Endothelial cell of umbilical vein (primary cell): ENCODE results near the gene KCNE2. TPM values are rescaled to one million over a fixed set of nuclear protein-coding genes. Genes with fewer than 3 reads are reported as not detected.
"Not testable (repeated sequence)": the region's sequence is repeated elsewhere in the genome, so short reads cannot be mapped to it uniquely, and the experiment has no call there.

Experiments
- BruUV-seq: library from RNA; stranded (reverse); fragments of 400-500 nt; replicated peaks from 2 replicates; lab custom pipeline; 2021; lab: Mats Ljungman, UMichigan
- CTCF ChIA-PET: fragments of 300-600, 350-600 bp; sonication (Branson Sonifier 250); formaldehyde crosslinking; loops from one replicate; lab custom pipeline; 2021; ENCODE audit warnings: antibody characterized with exemption, inconsistent platforms; lab: Charles Lee
- POLR2A ChIA-PET: fragments of 300-600, 350-600 bp; sonication (Branson Sonifier 250); formaldehyde crosslinking; loops from one replicate; lab custom pipeline; 2021; ENCODE audit warnings: antibody characterized with exemption, inconsistent platforms; lab: Charles Lee
- DNase-seq: peaks from one replicate; pipeline ENCODE4 v3.0.0-alpha.2; 2011; ENCODE audit warnings: low read depth, low spot score
- FAIRE-seq: peaks from 2 replicates; lab custom pipeline; 2011; peaks lifted over from hg19 to GRCh38; lab: Jason Lieb, UNC
- H2AFZ ChIP-seq: 2 replicates; pipeline ENCODE4 v1.6.0; 2012; ENCODE audit warnings: low read depth, low read length, control low read depth, inconsistent platforms
- H3K27ac ChIP-seq: 2 replicates; pipeline ENCODE4 v1.5.1; 2011; ENCODE audit warnings: low read depth, mild to moderate bottlenecking, control low read depth, low read length, moderate library complexity; ENCODE audit not compliant: insufficient read depth
- H3K27me3 ChIP-seq, 2 experiments: 2 replicates each; pipeline versions ENCODE4 v1.6.0 to v1.6.1; 2011; ENCODE audit warnings: low read length in 2 of 2, mixed read lengths in 1 of 2; ENCODE audit not compliant: control insufficient read depth in 2 of 2, insufficient read depth in 2 of 2
- H3K36me3 ChIP-seq, 2 experiments: 2 replicates in 1 of 2; 3 replicates in 1 of 2; pipeline ENCODE4 v1.5.1; 2011; ENCODE audit warnings: low read length in 2 of 2, mild to moderate bottlenecking in 1 of 2, moderate library complexity in 1 of 2; ENCODE audit not compliant: control insufficient read depth in 2 of 2, insufficient read depth in 2 of 2; ENCODE audit errors: extremely low read depth in 1 of 2
- H3K4me1 ChIP-seq: 3 replicates; pipeline ENCODE4 v1.5.1; 2011; ENCODE audit warnings: mild to moderate bottlenecking, low read length; ENCODE audit not compliant: control insufficient read depth, insufficient read depth; ENCODE audit errors: extremely low read depth
- H3K4me2 ChIP-seq: 2 replicates; pipeline ENCODE4 v1.6.1; 2011; ENCODE audit warnings: low read length, control low read depth, mixed read lengths; ENCODE audit not compliant: insufficient read depth
- H3K4me3 ChIP-seq, 3 experiments: fragments of 200-600 bp in 1 of 3; sonication (generic), shearing (Covaris generic) in 1 of 3; replicated peaks in 1 of 3; 2 replicates each; pipeline ENCODE4 v1.5.1; 2011 to 2016; ENCODE audit warnings: control low read depth in 3 of 3, low read length in 3 of 3, mild to moderate bottlenecking in 2 of 3, inconsistent platforms in 1 of 3, low read depth in 1 of 3, moderate library complexity in 1 of 3; ENCODE audit not compliant: insufficient read depth in 1 of 3
- H3K79me2 ChIP-seq: 2 replicates; pipeline ENCODE4 v1.6.0; 2012; ENCODE audit warnings: low read length, inconsistent platforms; ENCODE audit not compliant: control insufficient read depth, insufficient read depth
- H3K9ac ChIP-seq: replicated peaks from 2 replicates; pipeline ENCODE3; 2011; ENCODE audit warnings: low read length, control low read depth; ENCODE audit not compliant: insufficient read depth; ENCODE audit errors: extremely low read depth
- H3K9me1 ChIP-seq: replicated peaks from 3 replicates; pipeline ENCODE4 v1.6.0; 2011; ENCODE audit warnings: mild to moderate bottlenecking, low read length; ENCODE audit not compliant: control insufficient read depth, insufficient read depth; ENCODE audit errors: extremely low read depth
- H3K9me3 ChIP-seq: replicated peaks from 2 replicates; pipeline ENCODE4 v1.5.1; 2012; ENCODE audit warnings: low read length, inconsistent platforms; ENCODE audit not compliant: control insufficient read depth, insufficient read depth
- H4K20me1 ChIP-seq: replicated peaks from 2 replicates; pipeline ENCODE3; 2011; ENCODE audit warnings: mild to moderate bottlenecking, low read length; ENCODE audit not compliant: control insufficient read depth, insufficient read depth; ENCODE audit errors: extremely low read depth
- dilution Hi-C: fragments of 300-500 bp; cut with MboI; formaldehyde crosslinking; loops from one replicate; pipeline ENCODE4 v1.15.0; 2019; ENCODE audit warnings: low sequenced_read_pairs; ENCODE audit not compliant: extremely low pct_ligation_motif_present
- intact Hi-C: fragments of 100-400 bp; cut with micrococcal nuclease; formaldehyde crosslinking; loops from one replicate; pipeline ENCODE4 v1.10.0; 2022
- polyA plus RNA-seq, 4 experiments: library from polyadenylated mRNA; depleted of rRNA in 3 of 4; stranded (reverse) in 3 of 4; unstranded in 1 of 4; fragments of >200 nt; gene quantifications; 2 replicates each; pipeline versions ENCODE4 v1.2.1 to v1.2.3, GENCODE V29; 2011 to 2012; ENCODE audit warnings: missing spikeins in 1 of 4
- total RNA-seq: library from RNA; stranded (reverse); gene quantifications from 2 replicates; pipeline ENCODE4 v1.2.3, GENCODE V29; 2021

Gene KCNE2
- total and polyA plus RNA-seq, 2 donors (not counting 3 experiments of a cell fraction or from before 2014, with no cell fraction given) = not detected

DNA sequence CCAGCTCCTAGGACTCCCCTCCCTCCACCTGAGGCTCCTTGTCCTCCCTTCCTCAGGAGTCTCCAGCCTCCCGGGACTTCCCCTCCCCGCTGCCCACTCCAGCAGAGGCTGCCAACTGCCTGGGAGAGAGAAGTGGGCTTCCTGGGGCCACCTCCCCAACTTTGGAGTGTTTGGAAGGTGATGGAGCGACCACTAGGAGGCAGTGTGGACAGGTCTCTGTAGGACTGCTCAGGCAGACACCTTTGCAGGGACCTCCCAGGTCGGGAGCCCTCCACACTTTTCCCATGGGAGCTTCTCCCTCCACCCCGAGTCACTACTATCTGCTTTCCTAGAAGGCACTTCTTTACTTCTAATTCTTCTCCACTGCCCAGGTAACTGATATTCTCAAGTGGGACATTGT lies 40.9 kb downstream of the KCNE2 start:
- dilution Hi-C loops, H3K9me1 ChIP-seq, H3K4me1 ChIP-seq, H3K4me3 ChIP-seq, H3K9me3 ChIP-seq, POLR2A ChIA-PET, CTCF ChIA-PET, intact Hi-C loops, H3K9ac ChIP-seq, H3K27ac ChIP-seq, H4K20me1 ChIP-seq, H3K79me2 ChIP-seq, H3K4me2 ChIP-seq, DNase-seq, H3K36me3 ChIP-seq, BruUV-seq, FAIRE-seq, H3K27me3 ChIP-seq, H2AFZ ChIP-seq: not testable (repeated sequence)

DNA sequence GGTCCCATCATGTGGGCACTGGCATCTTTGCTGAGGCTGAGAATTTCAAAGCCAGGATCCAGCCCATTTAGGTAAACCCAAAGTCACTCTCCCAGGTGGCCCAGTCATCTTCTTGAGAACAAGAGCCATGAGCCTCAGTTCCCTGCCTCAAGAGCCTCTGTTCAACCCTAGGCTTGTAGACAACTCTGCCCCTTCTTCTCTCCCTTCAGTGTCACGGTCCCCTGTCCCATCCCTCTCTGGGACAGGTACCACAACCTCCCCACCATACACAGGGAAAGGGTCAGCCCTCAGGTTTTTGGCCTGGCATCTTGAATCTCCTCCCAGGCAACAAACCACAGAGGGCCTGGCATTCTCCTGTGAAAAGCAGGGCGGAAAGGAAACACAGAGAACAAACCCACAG lies 41.9 kb downstream of the KCNE2 start:
- H3K4me2 ChIP-seq, H2AFZ ChIP-seq, H3K4me3 ChIP-seq, H3K4me1 ChIP-seq, dilution Hi-C loops, POLR2A ChIA-PET, FAIRE-seq, H3K79me2 ChIP-seq, H3K27me3 ChIP-seq, BruUV-seq, H3K36me3 ChIP-seq, H4K20me1 ChIP-seq, H3K9ac ChIP-seq, DNase-seq, CTCF ChIA-PET, H3K9me3 ChIP-seq, H3K27ac ChIP-seq, H3K9me1 ChIP-seq, intact Hi-C loops: not testable (repeated sequence)

- H3K79me2 ChIP-seq, H3K27ac ChIP-seq, DNase-seq, dilution Hi-C loops, H3K9me3 ChIP-seq, intact Hi-C loops, POLR2A ChIA-PET, H4K20me1 ChIP-seq, BruUV-seq, H3K9me1 ChIP-seq, H3K4me2 ChIP-seq, H2AFZ ChIP-seq, H3K4me1 ChIP-seq, CTCF ChIA-PET, FAIRE-seq, H3K9ac ChIP-seq, H3K27me3 ChIP-seq, H3K4me3 ChIP-seq, H3K36me3 ChIP-seq: not testable (repeated sequence)
Observed at GRCh38 chr21:34406102-34406501, 42.3 kb downstream of the KCNE2 start.

GRCh38 chr21:34406676-34407075 lies 42.9 kb downstream of the KCNE2 start:
- H3K36me3 ChIP-seq, DNase-seq, H4K20me1 ChIP-seq, H3K9ac ChIP-seq, H3K27ac ChIP-seq, H3K4me1 ChIP-seq, intact Hi-C loops, H3K27me3 ChIP-seq, POLR2A ChIA-PET, H3K9me3 ChIP-seq, H3K9me1 ChIP-seq, H2AFZ ChIP-seq, dilution Hi-C loops, FAIRE-seq, BruUV-seq, H3K4me3 ChIP-seq, H3K79me2 ChIP-seq, H3K4me2 ChIP-seq, CTCF ChIA-PET: not testable (repeated sequence)
